Measurements from ENCODE around the gene ELF1.
"Not testable (repeated sequence)": the region's sequence is repeated elsewhere in the genome, so short reads cannot be mapped to it uniquely, and the experiment has no call there.

ELF1 gene

GRCh38 chr13:40981361-40981760 lies 37.8 kb downstream of the ELF1 start:
- no peak for DNase-seq

GRCh38 chr13:40980461-40980860 lies 38.7 kb downstream of the ELF1 start:
- DNase-seq = no peak

GRCh38 chr13:40979232-40979631 lies 39.9 kb downstream of the ELF1 start:
- DNase-seq = no peak

- DNase-seq = not testable (repeated sequence)
Measured at GRCh38 chr13:40978109-40978508, 41.0 kb downstream of the ELF1 start.

GRCh38 chr13:40975441-40975840 lies 43.7 kb downstream of the ELF1 start:
- no peak for DNase-seq

GRCh38 chr13:40974460-40975407 lies 44.4 kb downstream of the ELF1 start:
- DNase-seq = no peak

GRCh38 chr13:40973409-40973808 lies 45.7 kb downstream of the ELF1 start:
- DNase-seq = no peak

GRCh38 chr13:40971321-40971720 lies 47.8 kb downstream of the ELF1 start:
- no peak for DNase-seq

GRCh38 chr13:40970803-40971202 lies 48.3 kb downstream of the ELF1 start:
- no peak for DNase-seq

- no peak for DNase-seq
Measured at GRCh38 chr13:40969169-40969901, 49.8 kb downstream of the ELF1 start.

- DNase-seq = no peak
Measured at GRCh38 chr13:40968416-40969000, 50.6 kb downstream of the ELF1 start.

GRCh38 chr13:40966298-40966697 lies 52.8 kb downstream of the ELF1 start:
- DNase-seq = no peak

- DNase-seq = no peak
Measured at GRCh38 chr13:40963927-40964326, 55.2 kb downstream of the ELF1 start.

GRCh38 chr13:40961826-40962225 lies 57.3 kb downstream of the ELF1 start:
- no peak for DNase-seq

- no peak for DNase-seq
Measured at GRCh38 chr13:40961214-40961613, 57.9 kb downstream of the ELF1 start.

GRCh38 chr13:40960716-40961115 lies 58.4 kb downstream of the ELF1 start:
- DNase-seq = no peak

GRCh38 chr13:40958655-40959054 lies 60.5 kb downstream of the ELF1 start:
- DNase-seq = no peak

GRCh38 chr13:40946485-40946884 lies 72.6 kb downstream of the ELF1 start:
- no peak for DNase-seq

GRCh38 chr13:40943073-40943472 lies 76.0 kb downstream of the ELF1 start:
- no peak for DNase-seq

- DNase-seq = no peak
Measured at GRCh38 chr13:40941581-40941980, 77.5 kb downstream of the ELF1 start.

GRCh38 chr13:40940841-40941240 lies 78.3 kb downstream of the ELF1 start:
- no peak for DNase-seq

GRCh38 chr13:40933508-40934204 lies 85.5 kb downstream of the ELF1 start:
- DNase-seq = no peak

GRCh38 chr13:40932252-40932651 lies 86.9 kb downstream of the ELF1 start:
- DNase-seq = no peak
